Heart left ventricle (tissue), 16 donors: ENCODE results near the gene SOX6. TPM values are rescaled to one million over a fixed set of nuclear protein-coding genes. Genes with fewer than 3 reads are reported as not detected.

Experiments used
- ATAC-seq, 4 donors: fragments of 200-7000 bp; cut with Tn5 transposase; one replicate each; pipeline ENCODE4 v1.9.1; 2020 to 2022; ENCODE audit warnings: moderate library complexity in 4 of 4, mild to moderate bottlenecking in 3 of 4, moderate number of reproducible peaks in 1 of 4
- DNase-seq, 5 donors: peaks; one replicate each; pipeline ENCODE4 v3.0.0-alpha.2; 2020
- H3K27ac ChIP-seq, 12 donors: fragments of 200-600 bp; sonication (generic) in 4 of 12; one replicate each; pipeline versions ENCODE4 v1.5.0 to v1.8.0; 2016 to 2022; ENCODE audit warnings: mild to moderate bottlenecking in 2 of 12
- H3K27me3 ChIP-seq, 9 donors: fragments of 200-600 bp; sonication (generic) in 2 of 9; one replicate each; pipeline versions ENCODE4 v1.5.1 to v1.8.0; 2016 to 2022; ENCODE audit warnings: mild to moderate bottlenecking in 3 of 9
- H3K36me3 ChIP-seq, 9 donors: fragments of 200-600 bp; sonication (generic) in 2 of 9; one replicate each; pipeline versions ENCODE4 v1.5.0 to v1.8.0; 2018 to 2022; ENCODE audit warnings: mild to moderate bottlenecking in 2 of 9
- H3K4me1 ChIP-seq, 12 donors: fragments of 200-600 bp; sonication (generic) in 4 of 12; one replicate each; pipeline versions ENCODE4 v1.5.0 to v1.8.0; 2016 to 2022; ENCODE audit warnings: mild to moderate bottlenecking in 3 of 12
- H3K4me3 ChIP-seq, 12 donors: fragments of 200-600 bp; sonication (generic) in 4 of 12; one replicate each; pipeline versions ENCODE4 v1.5.0 to v1.8.0; 2017 to 2022; ENCODE audit warnings: mild to moderate bottlenecking in 9 of 12, moderate library complexity in 4 of 12
- H3K9me3 ChIP-seq, 12 donors: fragments of 200-600 bp; sonication (generic) in 4 of 12; one replicate each; pipeline versions ENCODE4 v1.5.0 to v1.8.0; 2016 to 2022; ENCODE audit warnings: mild to moderate bottlenecking in 1 of 12
- POLR2A ChIP-seq, 2 donors: fragments of 450-650 bp; IDR thresholded peaks; one replicate each; pipeline ENCODE4 v1.6.1; 2017; ENCODE audit warnings: antibody characterized with exemption in 2 of 2, mild to moderate bottlenecking in 2 of 2, moderate library complexity in 2 of 2
- WGBS, 4 donors: extraction: QIAGEN DNeasy Blood & Tissue Kit in 2 of 4; methylation state at CpG; one replicate each; pipeline versions ENCODE4 v1.1.5 to v1.1.7; 2013 to 2018; 5-methylcytosine and 5-hydroxymethylcytosine counted together
- intact Hi-C, 10 donors: fragments of 100-400 bp; cut with DNase I; formaldehyde crosslinking; loops; one replicate each; pipeline versions ENCODE4 v1.11.1 to v1.14.2; 2022
- polyA plus RNA-seq, 2 donors: library from polyadenylated mRNA; stranded (reverse); fragments of 200-250 nt; gene quantifications; one replicate each; pipeline ENCODE4 v1.2.3, GENCODE V29; 2013
- total RNA-seq, 9 donors: library from RNA; depleted of rRNA in 2 of 9; stranded (reverse); fragments of >200 nt in 2 of 9; fragmentation: NEBNext Ultra II Directional in 3 of 9; extraction: Animal tissue kit (Norgen Biotek cat#: 25700) in 3 of 9; gene quantifications; one replicate each; pipeline versions ENCODE4 v1.1.0 to v1.2.4, GENCODE V29; 2016 to 2023
- TF ChIP-seq, protein P1 (sequence below), 12 donors: fragments of 200-600 bp; sonication (generic) in 4 of 12; IDR thresholded peaks; one replicate each; pipeline versions ENCODE4 v1.5.0 to v1.8.0; 2018 to 2022; ENCODE audit warnings: antibody characterized with exemption in 12 of 12, mild to moderate bottlenecking in 5 of 12
- donor health status: ischemic (EF 13 %, LVEDD 7.1; RV severe dilation, severe dysfunction).
- donor health status: healthy with polysubstance abuse.
- donor health status: DM: no; HTN: yes; CAD: no.
- donor health status: DM: no; HTN: no; CAD: no.
- donor health status: ischemic (EF 25% LVEDD 6.9; RV normal size, moderate dysfunction).
- donor health status: ischemic (EF 25% LVEDD 5.7; RV mildly dilated, moderate dysfunction).
- donor health status: healthy.
- donor health status: DM: yes; HTN: yes; CAD: no.
- donor health status: ischemic (EF 35%, LVEDD 5.7; RV mildly dilated, moderate dysfunction).
- donor health status: nonischemic (EF 11% LVEDD 7.7; RV severe dilation, severe dysfunction).
- donor health status: DM: yes; HTN: yes; CAD: no.
- donor health status: PGD.
- donor health status: ischemic (EF 29% LVEDD 5.4; RV normal size, mild dysfunction).
- donor health status: nonischemic (EF 23%, LVEDD 6.1; RV moderate dilation, normal function).

Gene SOX6
- total and polyA plus RNA-seq, 11 donors, result 1.5 to 39.6 (median 15.6) TPM

DNA sequence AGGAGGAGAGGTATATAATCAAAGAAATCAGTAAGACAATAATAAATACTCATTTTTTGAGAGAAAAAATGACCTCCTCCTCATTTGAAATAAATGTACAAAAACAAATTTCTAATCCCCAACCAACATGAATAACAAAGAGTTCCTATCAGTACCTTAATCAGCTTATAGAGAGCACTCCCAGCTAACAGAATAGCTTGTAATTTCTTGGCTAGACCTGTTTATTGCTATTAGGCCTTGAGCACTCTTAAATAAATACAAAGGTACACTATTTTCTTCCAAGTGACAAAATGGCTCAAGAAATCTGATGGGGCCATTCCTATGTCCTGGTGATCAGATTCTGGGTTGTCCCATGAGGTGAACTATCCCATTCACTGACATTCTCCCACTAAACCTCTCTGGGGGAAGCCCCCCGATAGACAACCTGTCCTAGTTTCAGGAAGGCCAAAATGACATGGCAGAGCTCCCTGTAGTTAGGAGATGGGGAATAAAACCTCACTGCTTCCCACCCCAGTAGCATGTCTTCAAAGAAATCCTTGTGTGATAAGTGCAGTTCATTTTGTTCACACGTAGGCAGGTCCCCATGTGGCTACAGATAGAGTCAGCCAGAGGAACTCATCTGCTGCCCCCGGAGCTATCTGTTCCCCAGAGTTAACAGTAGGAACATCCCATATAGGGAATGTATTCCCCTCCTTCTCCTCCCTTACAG, 385.7 kb downstream of the SOX6 start:
- H3K4me1 ChIP-seq, result peaks cover 5 to 52% (median 35%) of the 10 kb centered on the region in 12 donors
- H3K4me3 ChIP-seq, result no peak overlapping the region
- no peak for TF ChIP-seq POLR2A (IDR thresholded peaks at IDR 0.05)
- TF ChIP-seq, protein P1, sequence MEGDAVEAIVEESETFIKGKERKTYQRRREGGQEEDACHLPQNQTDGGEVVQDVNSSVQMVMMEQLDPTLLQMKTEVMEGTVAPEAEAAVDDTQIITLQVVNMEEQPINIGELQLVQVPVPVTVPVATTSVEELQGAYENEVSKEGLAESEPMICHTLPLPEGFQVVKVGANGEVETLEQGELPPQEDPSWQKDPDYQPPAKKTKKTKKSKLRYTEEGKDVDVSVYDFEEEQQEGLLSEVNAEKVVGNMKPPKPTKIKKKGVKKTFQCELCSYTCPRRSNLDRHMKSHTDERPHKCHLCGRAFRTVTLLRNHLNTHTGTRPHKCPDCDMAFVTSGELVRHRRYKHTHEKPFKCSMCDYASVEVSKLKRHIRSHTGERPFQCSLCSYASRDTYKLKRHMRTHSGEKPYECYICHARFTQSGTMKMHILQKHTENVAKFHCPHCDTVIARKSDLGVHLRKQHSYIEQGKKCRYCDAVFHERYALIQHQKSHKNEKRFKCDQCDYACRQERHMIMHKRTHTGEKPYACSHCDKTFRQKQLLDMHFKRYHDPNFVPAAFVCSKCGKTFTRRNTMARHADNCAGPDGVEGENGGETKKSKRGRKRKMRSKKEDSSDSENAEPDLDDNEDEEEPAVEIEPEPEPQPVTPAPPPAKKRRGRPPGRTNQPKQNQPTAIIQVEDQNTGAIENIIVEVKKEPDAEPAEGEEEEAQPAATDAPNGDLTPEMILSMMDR (IDR thresholded peaks at IDR 0.05), result no peak
- H3K27ac ChIP-seq, result peak overlapping the region in 10 of 12 donors; percentile 19 to 92 (median 83)
- WGBS, 4 donors, result 69 to 84% (median 78%) methylated on average over 3 of the region's 3 CpGs
- H3K9me3 ChIP-seq, result no peaks in the 10 kb centered on the region
- ATAC-seq (no peak), DNase-seq (no peak)
- intact Hi-C loops, result loop anchor here in 3 of 10 donors (10.0 kb wide), 3 partner anchors 146 to 646 kb away; no protein-coding TSS in a partner anchor
- no peaks in the 10 kb centered on the region for H3K27me3 ChIP-seq
- H3K36me3 ChIP-seq, result no peaks in the 10 kb centered on the region

DNA sequence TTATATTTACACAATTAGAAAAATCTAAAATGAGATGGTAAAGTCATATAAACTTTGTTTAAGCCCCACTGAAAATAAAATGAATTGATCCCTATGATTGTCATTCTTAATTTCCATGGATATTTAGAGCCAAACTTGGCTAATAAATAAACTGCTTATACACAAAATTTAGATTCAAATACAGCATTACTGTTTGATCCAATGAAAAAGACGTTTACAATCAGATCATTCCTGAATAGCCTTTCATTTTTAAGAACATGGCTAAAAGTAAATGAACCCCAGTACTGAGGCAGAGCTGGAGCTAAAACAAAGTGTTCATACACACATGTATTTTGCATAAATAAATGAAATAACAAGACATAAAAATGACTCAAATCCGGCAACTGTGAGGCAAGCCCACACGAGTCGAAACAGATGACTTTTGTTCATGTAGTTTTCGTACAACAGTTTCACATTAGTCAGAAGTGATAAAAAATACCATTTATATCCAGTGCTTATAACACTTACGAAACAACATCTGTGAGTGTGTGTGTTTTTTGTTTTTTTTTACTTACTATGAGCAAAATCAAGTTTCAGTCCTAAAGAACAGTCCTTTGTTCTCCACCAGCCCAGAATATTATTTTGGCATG, 386.5 kb downstream of the SOX6 start:
- Histone ChIP-seq H3K36me3 (no peaks in the 10 kb centered on the region), H3K27ac (peak overlapping the region; percentile 78 to 92 (median 86)), H3K27me3 (no peaks in the 10 kb centered on the region), H3K4me3 (peak overlapping the region in 7 of 12 donors; percentile 2 to 35 (median 16)), H3K4me1 (peaks cover 5 to 60% (median 35%) of the 10 kb centered on the region in 12 donors), H3K9me3 (no peaks in the 10 kb centered on the region)
- 69 to 79% (median 75%) methylated on average over 6 of the region's 6 CpGs for WGBS, 4 donors
- ATAC-seq (peak in 3 of 4 donors; percentile 36 to 66 (median 47)), DNase-seq (no peak)
- intact Hi-C loops, result loop anchor here in 6 of 10 donors (5.0 to 10.0 kb wide), 5 partner anchors 145 to 645 kb away; no protein-coding TSS in a partner anchor
- TF ChIP-seq, protein P1 (IDR thresholded peaks at IDR 0.05), result no peak
- no peak for TF ChIP-seq POLR2A (IDR thresholded peaks at IDR 0.05)

DNA sequence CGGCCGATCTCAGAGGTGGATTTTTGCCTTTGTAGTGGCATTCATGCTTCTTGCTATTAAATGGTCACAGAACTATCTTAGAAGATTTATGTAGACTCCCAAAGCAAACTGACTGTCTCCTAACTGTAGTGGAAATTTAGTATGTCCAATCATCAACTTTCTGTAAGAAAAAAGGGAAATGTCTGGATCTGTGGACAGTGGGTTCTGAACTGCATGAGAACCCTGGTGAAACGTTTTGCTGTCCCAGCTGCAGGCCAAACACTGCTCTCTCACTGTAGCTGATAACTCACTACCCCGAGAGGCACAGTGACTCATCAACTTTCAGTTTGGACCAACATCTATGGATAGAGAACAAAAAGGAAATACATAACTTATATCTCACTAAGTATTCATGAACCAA, 387.1 kb downstream of the SOX6 start:
- H3K4me3 ChIP-seq, result peak overlapping the region in 7 of 12 donors; percentile 2 to 35 (median 16)
- no peaks in the 10 kb centered on the region for H3K9me3 ChIP-seq
- ATAC-seq (peak; percentile 85 to 92 (median 90)), DNase-seq (peak in 4 of 5 donors; percentile 64 to 79 (median 74))
- H3K4me1 ChIP-seq, result peaks cover 5 to 60% (median 35%) of the 10 kb centered on the region in 12 donors
- no peaks in the 10 kb centered on the region for H3K36me3 ChIP-seq
- H3K27ac ChIP-seq, result peak overlapping the region; percentile 78 to 92 (median 86)
- H3K27me3 ChIP-seq, result no peaks in the 10 kb centered on the region
- TF ChIP-seq, protein P1 (IDR thresholded peaks at IDR 0.05), result no peak
- TF ChIP-seq POLR2A (IDR thresholded peaks at IDR 0.05), result peak in 1 of 2 donors; percentile 41
- intact Hi-C loops, result loop anchor here in 3 of 10 donors (5.0 to 10.0 kb wide), 3 partner anchors 154 to 638 kb away; no protein-coding TSS in a partner anchor
- 20 to 29% (median 25%) methylated on average over 4 of the region's 4 CpGs for WGBS, 4 donors
